SK-N-SH treated with all-trans-retinoic acid at 6 μM for 48 hours (cell line): Measurements from ENCODE around the gene CHST11.

Experiments used
- ARNTL ChIP-seq: fragments of 450-650 bp; formaldehyde crosslinking; IDR thresholded peaks from 2 replicates; pipeline ENCODE4 v1.5.0; 2020; ENCODE audit warnings: low read depth, mild to moderate bottlenecking, moderate library complexity, borderline replicate concordance
- CREB5 ChIP-seq: fragments of 250-450 bp; sonication (Bioruptor Pico); IDR thresholded peaks from 2 replicates; pipeline ENCODE4 v1.5.1; 2020; ENCODE audit warnings: low read depth, mild to moderate bottlenecking, moderate library complexity
- OSR1 ChIP-seq: fragments of 250-450 bp; sonication (Bioruptor Pico); IDR thresholded peaks from 2 replicates; pipeline ENCODE4 v1.8.0; 2022; ENCODE audit warnings: moderate library complexity, mild to moderate bottlenecking, inconsistent platforms
- POU6F1 ChIP-seq: fragments of 250-450 bp; sonication (Bioruptor Pico); IDR thresholded peaks from 2 replicates; pipeline ENCODE4 v1.8.0; 2021; ENCODE audit warnings: low read depth, mild to moderate bottlenecking, moderate library complexity, borderline replicate concordance
- PPARA ChIP-seq: fragments of 250-450 bp; sonication (Bioruptor Pico); IDR thresholded peaks from 2 replicates; pipeline ENCODE4 v1.5.0; 2020; ENCODE audit warnings: mild to moderate bottlenecking, borderline replicate concordance
- TCF4 ChIP-seq: fragments of 250-450 bp; sonication (Bioruptor Pico); IDR thresholded peaks from 2 replicates; pipeline ENCODE4 v1.8.0; 2021; ENCODE audit warnings: mild to moderate bottlenecking, moderate library complexity, borderline replicate concordance
- ZFP3 ChIP-seq: fragments of 250-450 bp; sonication (Bioruptor Pico); IDR thresholded peaks from 2 replicates; pipeline ENCODE4 v1.5.0; 2020; ENCODE audit warnings: mild to moderate bottlenecking, moderate library complexity
- ZFP30 ChIP-seq: fragments of 450-650 bp; formaldehyde crosslinking; IDR thresholded peaks from 2 replicates; pipeline ENCODE4 v1.5.0; 2022; ENCODE audit warnings: mild to moderate bottlenecking, moderate library complexity
- ZNF565 ChIP-seq: fragments of 450-650 bp; formaldehyde crosslinking; conservative IDR thresholded peaks from 2 replicates; pipeline ENCODE4 v1.5.0; 2020; ENCODE audit warnings: low read depth, mild to moderate bottlenecking, moderate library complexity

- TF ChIP-seq TCF4 (no peak), ARNTL (CRISPR knock-in tag) (no peak), OSR1 (no peak), ZFP3 (no peak), CREB5 (CRISPR knock-in tag) (no peak), POU6F1 (CRISPR knock-in tag) (no peak), ZFP30 (CRISPR knock-in tag) (no peak), ZNF565 (CRISPR knock-in tag) (no peak), PPARA (CRISPR knock-in tag) (no peak)
These were observed 52.2 kb downstream of the CHST11 start for GRCh38 chr12:104508752-104509446.
